Cardiac fibroblast (primary cell): ENCODE data around the gene C11orf52.
"Not testable (repeated sequence)": the region's sequence is repeated elsewhere in the genome, so short reads cannot be mapped to it uniquely, and the experiment has no call there.

Source experiments
- DNase-seq, 2 donors: peaks; one replicate each; pipeline versions ENCODE4 v3.0.0 to v3.0.0-alpha.2; 2010; ENCODE audit warnings: low read depth in 2 of 2
- H3K4me3 ChIP-seq, 2 donors: replicated peaks in 1 of 2; 1 replicate in 1 of 2; 2 replicates in 1 of 2; pipeline ENCODE4 v1.5.1; 2011; ENCODE audit warnings: low read depth in 2 of 2, low read length in 2 of 2, mild to moderate bottlenecking in 2 of 2, moderate library complexity in 1 of 2
- TF ChIP-seq, protein P1 (sequence below): IDR thresholded peaks from one replicate; pipeline ENCODE4 v1.5.1; 2011; ENCODE audit warnings: low read depth, mild to moderate bottlenecking, low read length, inconsistent platforms

Gene C11orf52

DNA sequence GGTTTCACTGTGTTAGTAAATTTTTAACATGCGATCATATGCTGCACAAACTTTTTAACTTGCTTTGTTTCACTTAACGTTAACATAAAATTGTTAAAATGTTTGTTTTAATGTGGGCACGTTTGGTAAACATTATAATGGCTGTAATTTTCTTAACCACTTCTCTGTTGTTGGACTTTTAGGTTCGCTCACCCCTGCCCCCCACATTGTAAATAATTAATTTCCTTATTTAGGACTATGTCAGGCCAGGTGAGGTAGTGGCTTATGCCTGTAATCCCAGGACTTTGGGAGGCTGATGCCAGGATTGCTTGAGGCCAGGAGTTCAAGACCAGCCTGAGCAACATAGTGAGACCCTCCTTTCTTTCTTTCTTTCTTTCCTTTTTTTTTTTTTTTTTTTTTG is 11.8 kb downstream of the C11orf52 start:
- DNase-seq, result no peak
- TF ChIP-seq, protein P1, sequence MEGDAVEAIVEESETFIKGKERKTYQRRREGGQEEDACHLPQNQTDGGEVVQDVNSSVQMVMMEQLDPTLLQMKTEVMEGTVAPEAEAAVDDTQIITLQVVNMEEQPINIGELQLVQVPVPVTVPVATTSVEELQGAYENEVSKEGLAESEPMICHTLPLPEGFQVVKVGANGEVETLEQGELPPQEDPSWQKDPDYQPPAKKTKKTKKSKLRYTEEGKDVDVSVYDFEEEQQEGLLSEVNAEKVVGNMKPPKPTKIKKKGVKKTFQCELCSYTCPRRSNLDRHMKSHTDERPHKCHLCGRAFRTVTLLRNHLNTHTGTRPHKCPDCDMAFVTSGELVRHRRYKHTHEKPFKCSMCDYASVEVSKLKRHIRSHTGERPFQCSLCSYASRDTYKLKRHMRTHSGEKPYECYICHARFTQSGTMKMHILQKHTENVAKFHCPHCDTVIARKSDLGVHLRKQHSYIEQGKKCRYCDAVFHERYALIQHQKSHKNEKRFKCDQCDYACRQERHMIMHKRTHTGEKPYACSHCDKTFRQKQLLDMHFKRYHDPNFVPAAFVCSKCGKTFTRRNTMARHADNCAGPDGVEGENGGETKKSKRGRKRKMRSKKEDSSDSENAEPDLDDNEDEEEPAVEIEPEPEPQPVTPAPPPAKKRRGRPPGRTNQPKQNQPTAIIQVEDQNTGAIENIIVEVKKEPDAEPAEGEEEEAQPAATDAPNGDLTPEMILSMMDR, result no peak
- H3K4me3 ChIP-seq, result no peak overlapping the region

DNA sequence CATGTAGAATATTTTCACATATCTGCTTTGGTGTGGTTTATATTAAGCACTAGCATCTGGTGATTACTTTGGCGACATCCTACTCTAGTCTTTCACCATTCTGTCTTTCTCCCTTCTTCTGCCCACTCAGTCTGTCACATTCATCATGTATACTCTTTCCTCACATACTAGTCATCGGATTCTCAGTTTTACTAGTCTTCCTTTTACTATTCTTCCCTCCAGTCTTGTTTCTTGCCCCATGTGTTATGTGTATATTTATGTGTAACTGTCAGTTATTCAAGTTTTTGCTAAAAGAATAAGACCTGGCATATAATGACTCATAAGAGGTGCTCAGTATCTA is 13.9 kb downstream of the C11orf52 start:
- H3K4me3 ChIP-seq, result no peak overlapping the region
- TF ChIP-seq, protein P1, result no peak
- DNase-seq, result no peak

DNA sequence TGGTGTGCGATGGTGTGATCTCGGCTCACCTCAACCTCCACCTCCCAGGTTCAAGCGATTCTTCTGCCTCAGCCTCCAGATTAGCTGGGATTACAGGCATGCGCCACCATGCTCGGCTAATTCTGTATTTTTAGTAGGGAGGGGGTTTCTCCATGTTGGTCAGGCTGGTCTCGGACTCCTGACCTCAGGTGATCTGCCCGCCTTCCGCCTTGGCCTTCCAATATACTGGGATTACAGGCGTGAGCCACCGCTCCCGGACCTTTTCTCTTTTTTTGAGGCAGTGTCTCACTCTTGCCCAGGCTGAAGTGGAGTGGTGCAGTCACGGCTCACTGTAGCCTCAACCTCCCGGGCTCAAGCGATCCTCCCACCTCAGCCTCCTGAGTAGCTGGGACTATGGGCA is 14.5 kb downstream of the C11orf52 start:
- H3K4me3 ChIP-seq, DNase-seq: not testable (repeated sequence)

DNA sequence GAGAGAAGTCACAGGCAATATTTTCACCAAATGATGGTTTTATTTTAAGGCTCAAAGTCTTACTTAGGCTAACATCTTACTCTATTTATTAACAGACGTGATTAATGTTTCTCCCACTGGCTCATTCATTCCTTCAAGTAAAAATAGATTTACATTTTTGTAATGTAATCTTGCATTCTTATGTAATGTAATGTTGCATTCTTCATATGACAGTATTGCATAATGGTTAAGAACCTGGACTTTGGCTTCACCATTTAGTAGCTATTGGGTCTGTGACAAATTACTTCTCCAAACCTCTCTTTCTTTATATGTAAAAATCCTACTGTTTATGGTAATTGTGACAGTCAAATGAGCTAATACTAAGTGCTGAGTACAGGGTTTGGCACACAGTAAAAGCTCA is 15.2 kb downstream of the C11orf52 start:
- no peak overlapping the region for H3K4me3 ChIP-seq
- peak in 1 of 2 donors; percentile 58 for DNase-seq
- TF ChIP-seq, protein P1, result no peak

DNA sequence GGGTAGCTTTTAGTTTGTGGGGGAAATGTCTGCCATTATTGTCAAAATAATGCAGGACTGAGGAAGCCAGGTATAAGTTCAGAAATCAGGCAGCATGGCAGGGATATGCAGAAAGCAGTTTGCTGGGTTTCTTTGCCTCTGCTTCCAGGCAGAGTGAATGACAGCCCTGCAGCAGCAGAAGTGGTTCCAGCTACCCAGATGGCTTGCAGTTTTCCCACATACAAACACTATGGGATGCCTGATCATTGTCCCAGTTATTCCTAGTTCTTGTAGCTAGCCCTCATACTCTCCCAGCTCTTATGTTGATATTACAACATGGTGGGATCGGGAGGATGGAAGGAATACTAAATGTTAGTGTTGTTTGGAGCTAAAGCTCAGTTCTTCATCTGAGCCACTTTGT is 15.6 kb downstream of the C11orf52 start:
- DNase-seq, result no peak
- TF ChIP-seq, protein P1, result no peak
- no peak overlapping the region for H3K4me3 ChIP-seq

DNA sequence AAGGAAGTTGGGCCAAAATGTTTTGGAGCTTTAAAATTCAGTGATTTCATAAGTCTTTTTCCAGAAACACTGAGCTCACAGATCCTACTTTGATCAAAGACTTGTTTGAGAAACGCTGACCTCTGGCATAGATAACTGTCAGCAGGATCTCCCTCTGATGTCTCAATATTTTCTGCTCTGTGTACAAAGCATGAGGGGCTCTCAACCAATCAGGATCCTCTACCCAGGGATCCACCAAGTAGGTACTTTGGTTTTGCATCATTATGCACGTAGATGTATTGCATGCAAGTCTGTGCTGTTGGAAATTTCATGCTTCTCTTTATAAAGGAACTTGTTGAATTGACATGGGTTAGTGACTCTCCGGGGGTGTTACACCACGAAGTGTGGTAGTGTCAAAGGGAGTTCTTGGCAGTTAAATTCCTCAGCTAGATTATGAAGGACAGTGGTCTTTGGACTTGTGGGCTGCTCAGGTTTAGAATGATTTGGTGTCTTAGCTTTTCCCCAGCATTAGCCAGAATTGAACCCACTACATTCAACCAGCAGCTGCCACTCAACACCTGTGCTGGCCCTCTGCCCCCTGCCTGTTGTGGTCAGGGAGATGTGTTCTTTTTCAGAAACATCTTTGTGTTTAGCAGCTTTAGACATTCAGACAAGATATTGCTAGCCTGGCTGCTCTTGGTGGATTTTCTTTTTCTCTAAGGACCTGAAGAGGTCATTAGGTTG is 16.8 kb downstream of the C11orf52 start:
- no peak overlapping the region for H3K4me3 ChIP-seq
- TF ChIP-seq, protein P1, result no peak
- DNase-seq, result peak in 1 of 2 donors; percentile 72

DNA sequence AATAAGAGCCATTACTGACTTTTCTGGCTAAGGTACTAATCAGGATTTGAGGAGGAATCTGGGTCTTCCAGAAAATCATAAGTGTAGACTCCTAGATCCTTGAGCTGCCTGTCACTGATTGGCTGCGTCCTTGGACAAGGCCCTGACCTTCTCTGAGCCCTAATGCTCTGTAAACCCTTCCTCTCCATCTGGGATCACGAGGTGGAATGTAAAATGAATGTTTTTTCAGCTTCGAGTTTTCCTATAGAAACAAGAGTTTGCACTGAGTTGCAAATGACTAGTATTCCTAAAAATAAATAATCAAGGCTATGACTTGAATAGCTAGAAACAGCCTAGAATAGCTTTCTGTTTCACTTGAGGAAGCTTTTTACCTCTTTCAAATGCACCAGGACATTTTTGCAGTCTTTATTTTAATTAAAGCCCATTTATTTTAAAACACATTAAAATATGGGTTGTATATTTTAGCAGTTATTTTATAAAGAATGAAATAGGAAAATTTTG is 17.4 kb downstream of the C11orf52 start:
- DNase-seq, result no peak

More for the DNA sequence above, 17.4 kb downstream of the C11orf52 start:
- peak overlapping the region in 1 of 2 donors; percentile 57 for H3K4me3 ChIP-seq
- TF ChIP-seq, protein P1, result no peak
